Nephron (organoid): ENCODE results near the gene ARHGEF39.

ENCODE experiments used
- H3K27ac Mint-ChIP-seq, 3 experiments: 2 replicates each; pipeline ENCODE4 v1.8.0; 2020; ENCODE audit warnings: mixed read lengths in 3 of 3, mild to moderate bottlenecking in 2 of 3, moderate library complexity in 1 of 3
- H3K27me3 Mint-ChIP-seq: 2 replicates; pipeline ENCODE4 v1.8.0; 2021; ENCODE audit warnings: low read depth, mild to moderate bottlenecking, moderate library complexity, mixed read lengths
- H3K36me3 Mint-ChIP-seq: 2 replicates; pipeline ENCODE4 v1.8.0; 2020; ENCODE audit warnings: low read depth, mixed read lengths
- H3K4me1 Mint-ChIP-seq: 2 replicates; pipeline ENCODE4 v1.8.0; 2020; ENCODE audit warnings: mixed read lengths
- H3K4me3 Mint-ChIP-seq, 3 experiments: 2 replicates each; pipeline ENCODE4 v1.8.0; 2020; ENCODE audit warnings: mild to moderate bottlenecking in 3 of 3, mixed read lengths in 3 of 3, moderate library complexity in 2 of 3
- H3K9me3 Mint-ChIP-seq: 2 replicates; pipeline ENCODE4 v1.8.0; 2020; ENCODE audit warnings: mixed read lengths
- CTCF ChIP-seq, 3 experiments: fragments of 200-600 bp; sonication (generic); IDR thresholded peaks; one replicate each; pipeline ENCODE4 v1.5.0; 2021; ENCODE audit warnings: antibody characterized with exemption in 3 of 3; ENCODE audit not compliant: unreplicated experiment in 3 of 3

ARHGEF39 gene, protein sequence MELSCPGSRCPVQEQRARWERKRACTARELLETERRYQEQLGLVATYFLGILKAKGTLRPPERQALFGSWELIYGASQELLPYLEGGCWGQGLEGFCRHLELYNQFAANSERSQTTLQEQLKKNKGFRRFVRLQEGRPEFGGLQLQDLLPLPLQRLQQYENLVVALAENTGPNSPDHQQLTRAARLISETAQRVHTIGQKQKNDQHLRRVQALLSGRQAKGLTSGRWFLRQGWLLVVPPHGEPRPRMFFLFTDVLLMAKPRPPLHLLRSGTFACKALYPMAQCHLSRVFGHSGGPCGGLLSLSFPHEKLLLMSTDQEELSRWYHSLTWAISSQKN

GRCh38 chr9:35664531-35665470 is at the start of gene ARHGEF39:
Gene ARHGEF39, minus strand, starts transcription at chr9:35665195. Its CDS starts 26 bp downstream, at chr9:35665169.
- Mint-ChIP-seq H3K27me3 (no peaks in the 10 kb centered on the region), H3K4me3 (peak within 1 kb of the TSS; percentile 85 to 87 (median 87))
- peak in 2 of 3 experiments; percentile 18 to 38 for TF ChIP-seq CTCF (IDR thresholded peaks at IDR 0.05; ENCODE audit: unreplicated experiment in 3 of 3)

GRCh38 chr9:35714123-35714522 is 49.1 kb upstream of the ARHGEF39 start:
- Mint-ChIP-seq H3K4me3 (no peak overlapping the region), H3K36me3 (peaks cover 84% of the 10 kb centered on the region), H3K4me1 (peaks cover 5% of the 10 kb centered on the region), H3K27me3 (no peaks in the 10 kb centered on the region), H3K27ac (no peak overlapping the region), H3K9me3 (no peaks in the 10 kb centered on the region)
- TF ChIP-seq CTCF (IDR thresholded peaks at IDR 0.05; ENCODE audit: unreplicated experiment in 3 of 3): no peak

More at GRCh38 chr9:35664531-35665470, at the start of gene ARHGEF39:
- H3K27ac Mint-ChIP-seq: peak within 1 kb of the TSS; percentile 78 to 89 (median 84)
- peaks cover 63% of the 10 kb centered on the region for H3K4me1 Mint-ChIP-seq
- peaks cover 19% of the 10 kb centered on the region for H3K36me3 Mint-ChIP-seq
- no peaks in the 10 kb centered on the region for H3K9me3 Mint-ChIP-seq

DNA sequence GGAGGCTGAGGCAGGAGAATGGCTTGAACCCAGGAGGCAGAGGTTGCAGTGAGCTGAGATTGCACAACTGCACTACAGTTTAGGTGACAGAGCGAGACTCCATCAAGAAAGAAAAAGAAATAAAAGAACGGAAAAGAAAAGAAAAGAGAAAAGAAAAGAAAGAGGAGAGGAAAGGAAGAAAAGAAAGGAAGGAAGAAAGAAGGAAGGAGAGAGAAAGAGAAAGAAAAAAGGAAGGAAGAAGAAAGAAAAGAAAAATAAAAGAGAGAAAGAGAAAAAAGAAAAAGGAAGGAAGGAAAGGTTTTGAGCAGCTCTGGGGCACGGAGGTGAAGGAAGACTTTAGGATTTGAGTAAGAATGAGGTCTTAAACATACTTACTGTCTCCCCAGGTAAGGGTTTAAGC is 48.6 kb upstream of the ARHGEF39 start:
- no peaks in the 10 kb centered on the region for H3K27me3 Mint-ChIP-seq
- peaks cover 87% of the 10 kb centered on the region for H3K36me3 Mint-ChIP-seq
- no peak overlapping the region for H3K27ac Mint-ChIP-seq
- peaks cover 5% of the 10 kb centered on the region for H3K4me1 Mint-ChIP-seq
- H3K4me3 Mint-ChIP-seq: no peak overlapping the region
- no peaks in the 10 kb centered on the region for H3K9me3 Mint-ChIP-seq
- no peak for TF ChIP-seq CTCF (IDR thresholded peaks at IDR 0.05; ENCODE audit: unreplicated experiment in 3 of 3)

DNA sequence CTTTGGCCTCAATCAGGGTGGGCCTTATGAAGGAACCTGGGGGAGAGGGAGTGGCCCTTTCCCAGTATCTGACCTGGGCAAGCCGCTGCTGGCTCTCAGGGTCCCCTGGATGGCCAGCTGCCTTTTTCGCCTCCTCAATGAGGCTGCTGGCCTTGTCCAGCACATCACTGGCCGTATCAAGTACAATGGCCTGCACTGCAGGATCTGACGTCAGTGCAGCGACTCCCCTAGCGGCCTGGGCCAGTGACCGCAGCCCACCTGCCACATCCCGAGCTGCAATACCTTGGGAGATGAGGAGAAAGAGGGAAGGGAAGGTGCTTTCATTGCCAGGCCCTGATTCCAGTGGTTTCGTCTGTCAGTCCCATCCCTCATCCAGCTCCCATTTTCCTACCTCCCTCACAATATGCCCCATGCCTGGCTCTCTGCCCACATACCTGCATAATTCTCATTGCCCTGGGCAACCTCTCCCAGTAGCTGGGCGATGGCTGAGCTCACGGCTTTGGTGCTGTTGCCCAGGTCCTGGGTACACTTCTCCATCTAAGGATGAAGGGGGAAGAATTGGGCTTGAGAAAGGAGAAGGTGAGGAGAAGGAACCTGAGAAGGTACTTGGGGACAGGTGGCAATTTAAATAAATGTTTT is 47.9 kb upstream of the ARHGEF39 start:
- Mint-ChIP-seq H3K4me1 (peaks cover 5% of the 10 kb centered on the region), H3K27ac (no peak overlapping the region), H3K9me3 (no peaks in the 10 kb centered on the region), H3K36me3 (peaks cover 87% of the 10 kb centered on the region), H3K4me3 (no peak overlapping the region), H3K27me3 (no peaks in the 10 kb centered on the region)
- no peak for TF ChIP-seq CTCF (IDR thresholded peaks at IDR 0.05; ENCODE audit: unreplicated experiment in 3 of 3)

DNA sequence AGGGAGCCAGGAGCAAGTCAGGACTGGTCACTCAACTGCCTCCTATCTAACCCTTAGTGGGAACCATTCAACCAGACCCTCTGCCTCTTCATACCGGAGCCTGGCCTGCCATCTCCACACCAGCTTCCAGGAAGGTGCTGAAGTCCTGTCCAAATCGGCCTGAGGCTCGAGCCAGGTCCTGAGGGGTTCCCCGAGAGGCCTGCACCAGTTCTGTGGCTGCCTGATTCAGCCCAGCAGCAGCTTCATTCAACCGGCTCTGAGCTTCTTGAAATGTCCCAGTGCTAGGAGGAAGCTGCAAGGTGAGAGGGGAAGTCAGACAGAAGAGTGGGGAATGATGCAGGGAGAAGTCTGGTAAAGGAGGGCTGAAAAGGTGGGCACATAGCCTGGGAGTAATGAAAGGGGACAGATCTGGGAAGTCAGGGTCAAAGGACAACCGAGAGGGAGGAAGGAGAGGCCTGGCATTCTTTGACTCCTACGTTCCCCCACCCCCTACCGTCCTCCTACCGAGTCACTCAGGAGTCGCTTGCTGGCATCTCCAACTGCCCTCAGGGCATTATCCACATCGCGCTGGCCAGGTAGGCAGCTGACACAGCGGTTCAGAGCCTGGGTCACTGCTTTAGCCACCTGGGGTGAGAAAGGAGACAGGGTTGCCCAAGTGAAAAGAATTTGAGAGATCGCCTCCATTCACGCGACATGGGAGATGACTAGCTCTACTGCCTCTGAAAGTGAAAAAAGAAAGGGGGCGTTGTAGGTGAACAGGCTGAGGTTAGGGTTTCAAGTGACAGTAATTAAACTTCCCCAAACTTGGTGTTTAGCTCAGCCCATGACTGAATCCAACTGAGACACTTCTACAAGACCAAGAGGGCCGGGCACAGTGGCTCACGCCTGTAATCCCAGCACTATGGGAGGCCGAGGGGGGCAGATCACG is 46.8 kb upstream of the ARHGEF39 start:
- no peak for TF ChIP-seq CTCF (IDR thresholded peaks at IDR 0.05; ENCODE audit: unreplicated experiment in 3 of 3)
- H3K4me1 Mint-ChIP-seq: no peaks in the 10 kb centered on the region
- no peaks in the 10 kb centered on the region for H3K9me3 Mint-ChIP-seq
- peaks cover 89% of the 10 kb centered on the region for H3K36me3 Mint-ChIP-seq
- peak overlapping the region in 1 of 3 experiments; percentile 55 for H3K27ac Mint-ChIP-seq
- no peak overlapping the region for H3K4me3 Mint-ChIP-seq
- no peaks in the 10 kb centered on the region for H3K27me3 Mint-ChIP-seq
